ENCODE measurements around the gene ARIH2. TPM values are rescaled to one million over a fixed set of nuclear protein-coding genes. Genes with fewer than 3 reads are reported as not detected.

The ARIH2 gene
- total and polyA plus RNA-seq, 9 of the 15 experiments (the other 6 are each of a cell fraction or from before 2014, with no cell fraction given) = 27.0 to 120 (median 108) TPM

DNA sequence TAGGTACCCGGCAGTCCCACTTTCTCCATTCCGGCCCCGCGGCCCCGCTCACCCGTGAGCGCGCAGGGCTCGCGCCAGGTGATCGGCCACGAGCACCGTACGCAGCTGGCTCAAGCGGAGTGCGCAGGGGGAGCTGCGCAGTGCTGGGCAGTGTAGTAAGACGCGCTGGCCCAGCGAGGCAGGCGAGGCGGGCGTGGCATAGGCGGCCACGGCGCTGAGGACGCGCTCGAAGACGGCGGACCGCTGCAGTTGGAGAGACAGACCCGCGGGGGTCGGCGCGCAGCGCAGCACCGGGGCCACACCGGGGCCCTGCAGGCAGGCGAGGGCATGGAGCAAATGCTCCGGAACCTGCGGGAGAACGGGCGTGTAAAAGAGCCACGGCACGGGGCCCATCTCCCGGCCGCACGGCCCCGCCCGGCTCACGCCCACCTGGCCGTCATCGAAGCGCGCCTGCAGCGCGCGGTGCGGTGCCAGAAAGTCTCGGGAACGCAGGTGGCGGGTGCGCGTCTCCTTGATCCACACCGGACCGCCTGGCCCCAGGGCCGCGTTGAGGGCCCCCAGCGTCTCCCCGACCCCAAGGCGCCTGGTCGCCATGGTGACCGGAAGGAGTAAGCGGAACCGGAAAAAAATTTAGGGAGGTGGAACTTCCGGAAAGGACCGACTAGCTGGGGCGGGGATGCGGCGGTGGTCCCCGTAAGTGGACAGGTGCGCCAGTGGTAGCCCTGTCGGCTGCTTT is 99.5 kb downstream of the ARIH2 start, which contains the start of gene DALRD3 (continued):
- TF ChIP-seq, protein P1, sequence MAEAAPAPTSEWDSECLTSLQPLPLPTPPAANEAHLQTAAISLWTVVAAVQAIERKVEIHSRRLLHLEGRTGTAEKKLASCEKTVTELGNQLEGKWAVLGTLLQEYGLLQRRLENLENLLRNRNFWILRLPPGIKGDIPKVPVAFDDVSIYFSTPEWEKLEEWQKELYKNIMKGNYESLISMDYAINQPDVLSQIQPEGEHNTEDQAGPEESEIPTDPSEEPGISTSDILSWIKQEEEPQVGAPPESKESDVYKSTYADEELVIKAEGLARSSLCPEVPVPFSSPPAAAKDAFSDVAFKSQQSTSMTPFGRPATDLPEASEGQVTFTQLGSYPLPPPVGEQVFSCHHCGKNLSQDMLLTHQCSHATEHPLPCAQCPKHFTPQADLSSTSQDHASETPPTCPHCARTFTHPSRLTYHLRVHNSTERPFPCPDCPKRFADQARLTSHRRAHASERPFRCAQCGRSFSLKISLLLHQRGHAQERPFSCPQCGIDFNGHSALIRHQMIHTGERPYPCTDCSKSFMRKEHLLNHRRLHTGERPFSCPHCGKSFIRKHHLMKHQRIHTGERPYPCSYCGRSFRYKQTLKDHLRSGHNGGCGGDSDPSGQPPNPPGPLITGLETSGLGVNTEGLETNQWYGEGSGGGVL (CRISPR knock-in tag; IDR thresholded peaks at IDR 0.05) = no peak
- TF ChIP-seq TAF15 (IDR thresholded peaks at IDR 0.05; ENCODE audit: low read depth, low read length) (no peak), FOXK1 (CRISPR knock-in tag; IDR thresholded peaks at IDR 0.05; ENCODE audit: borderline replicate concordance) (no peak), ZNF696 (CRISPR knock-in tag; conservative IDR thresholded peaks at IDR 0.05) (no peak), ARNT (IDR thresholded peaks at IDR 0.05) (no peak), HCFC1 (IDR thresholded peaks at IDR 0.05; ENCODE audit: low read depth, low read length) (peak; percentile 59), CHCHD3 (CRISPR knock-in tag; IDR thresholded peaks at IDR 0.05) (no peak), SP1 (CRISPR knock-in tag; IDR thresholded peaks at IDR 0.05) (peak; percentile 80), HNRNPK (IDR thresholded peaks at IDR 0.05; ENCODE audit: low read depth, low read length, poor library complexity, severe bottlenecking) (no peak), HNRNPLL (IDR thresholded peaks at IDR 0.05; ENCODE audit: low read depth, low read length, poor library complexity, severe bottlenecking) (peak; percentile 95), ZNF124 (CRISPR knock-in tag; IDR thresholded peaks at IDR 0.05) (no peak)
- TF ChIP-seq, protein P2, sequence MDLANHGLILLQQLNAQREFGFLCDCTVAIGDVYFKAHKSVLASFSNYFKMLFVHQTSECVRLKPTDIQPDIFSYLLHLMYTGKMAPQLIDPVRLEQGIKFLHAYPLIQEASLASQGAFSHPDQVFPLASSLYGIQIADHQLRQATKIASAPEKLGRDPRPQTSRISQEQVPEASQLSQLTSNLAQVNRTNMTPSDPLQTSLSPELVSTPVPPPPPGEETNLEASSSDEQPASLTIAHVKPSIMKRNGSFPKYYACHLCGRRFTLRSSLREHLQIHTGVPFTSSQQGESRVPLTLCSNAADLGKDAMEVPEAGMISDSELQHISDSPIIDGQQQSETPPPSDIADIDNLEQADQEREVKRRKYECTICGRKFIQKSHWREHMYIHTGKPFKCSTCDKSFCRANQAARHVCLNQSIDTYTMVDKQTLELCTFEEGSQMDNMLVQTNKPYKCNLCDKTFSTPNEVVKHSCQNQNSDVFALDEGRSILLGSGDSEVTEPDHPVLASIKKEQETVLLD (IDR thresholded peaks at IDR 0.05) = peak; percentile 32; the same call in 1 of the 2 replicates
- TF ChIP-seq, protein P3, sequence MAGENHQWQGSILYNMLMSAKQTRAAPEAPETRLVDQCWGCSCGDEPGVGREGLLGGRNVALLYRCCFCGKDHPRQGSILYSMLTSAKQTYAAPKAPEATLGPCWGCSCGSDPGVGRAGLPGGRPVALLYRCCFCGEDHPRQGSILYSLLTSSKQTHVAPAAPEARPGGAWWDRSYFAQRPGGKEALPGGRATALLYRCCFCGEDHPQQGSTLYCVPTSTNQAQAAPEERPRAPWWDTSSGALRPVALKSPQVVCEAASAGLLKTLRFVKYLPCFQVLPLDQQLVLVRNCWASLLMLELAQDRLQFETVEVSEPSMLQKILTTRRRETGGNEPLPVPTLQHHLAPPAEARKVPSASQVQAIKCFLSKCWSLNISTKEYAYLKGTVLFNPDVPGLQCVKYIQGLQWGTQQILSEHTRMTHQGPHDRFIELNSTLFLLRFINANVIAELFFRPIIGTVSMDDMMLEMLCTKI (IDR thresholded peaks at IDR 0.05; ENCODE audit: partially characterized antibody) = no peak
